HepG2 (cell line): Measurements from ENCODE around the gene HKDC1. TPM values are rescaled to one million over a fixed set of nuclear protein-coding genes. Genes with fewer than 3 reads are reported as not detected.

ENCODE experiments used
- ATAC-seq: fragments of 200-7000 bp; cut with Tn5 transposase; 3 replicates; pipeline ENCODE4 v1.9.1; 2020; ENCODE audit warnings: mild to moderate bottlenecking, moderate library complexity
- BruUV-seq: library from RNA; stranded (reverse); fragments of 400-500 nt; replicated peaks from 2 replicates; lab custom pipeline; 2021; lab: Mats Ljungman, UMichigan
- CTCF ChIA-PET: fragments of 300-600 bp; formaldehyde crosslinking; extraction: SDS; loops from one replicate; lab custom pipeline; 2021; ENCODE audit warnings: low total read pairs, inconsistent platforms, low intra/inter-chr PET ratio; lab: Yijun Ruan, JAX
- POLR2A ChIA-PET: fragments of 350-600 bp; sonication (Branson Sonifier 250); formaldehyde crosslinking; loops from one replicate; lab custom pipeline; 2020; ENCODE audit warnings: antibody characterized with exemption, inconsistent platforms; lab: Yijun Ruan, JAX
- DNase-seq: peaks from one replicate; pipeline ENCODE4 v3.0.0-alpha.2; 2015; ENCODE audit warnings: low spot score
- FAIRE-seq: peaks from 3 replicates; lab custom pipeline; 2011; peaks lifted over from hg19 to GRCh38; lab: Jason Lieb, UNC
- H2AFZ ChIP-seq: one replicate; pipeline ENCODE4 v1.6.1; 2011; ENCODE audit warnings: low read length, inconsistent platforms
- H3K27ac ChIP-seq: fragments of 300-600 bp; 3 replicates; pipeline ENCODE4 v1.8.0; 2011; ENCODE audit warnings: mixed run types, mild to moderate bottlenecking, mixed read lengths, low read length, inconsistent platforms; ENCODE audit not compliant: insufficient read depth; ENCODE audit errors: extremely low read length
- H3K27me3 ChIP-seq, 2 experiments: fragments of 200-600 bp in 1 of 2; 2 replicates in 1 of 2; 3 replicates in 1 of 2; pipeline versions ENCODE4 v1.6.0 to v1.8.0; 2011; ENCODE audit warnings: low read length in 2 of 2, mild to moderate bottlenecking in 2 of 2, moderate library complexity in 2 of 2, inconsistent platforms in 1 of 2; ENCODE audit not compliant: insufficient read depth in 2 of 2, control insufficient read depth in 1 of 2
- H3K36me3 ChIP-seq, 2 experiments: fragments of 200-600 bp in 1 of 2; replicated peaks in 1 of 2; 2 replicates in 1 of 2; 3 replicates in 1 of 2; pipeline versions ENCODE4 v1.5.1 to v1.8.0; 2011; ENCODE audit warnings: low read length in 2 of 2, inconsistent platforms in 1 of 2; ENCODE audit not compliant: insufficient read depth in 2 of 2, control insufficient read depth in 1 of 2
- H3K4me1 ChIP-seq: 2 replicates; pipeline ENCODE4 v1.5.1; 2012; ENCODE audit warnings: low read length, inconsistent platforms; ENCODE audit not compliant: insufficient read depth
- H3K4me2 ChIP-seq: 2 replicates; pipeline ENCODE4 v1.6.0; 2011; ENCODE audit warnings: low read depth, low read length, inconsistent platforms
- H3K4me3 ChIP-seq, 3 experiments: fragments of 200-600 bp in 1 of 3; sonication (generic), shearing (Covaris generic) in 1 of 3; replicated peaks in 1 of 3; 2 replicates each; pipeline ENCODE4 v1.5.1; 2011 to 2016; ENCODE audit warnings: low read length in 3 of 3, inconsistent platforms in 2 of 3, low read depth in 2 of 3, mild to moderate bottlenecking in 2 of 3, control low read depth in 1 of 3, mixed read lengths in 1 of 3; ENCODE audit not compliant: insufficient read depth in 1 of 3
- H3K79me2 ChIP-seq: one replicate; pipeline ENCODE4 v1.6.1; 2011; ENCODE audit warnings: low read length, inconsistent platforms; ENCODE audit not compliant: insufficient read depth
- H3K9ac ChIP-seq: 2 replicates; pipeline ENCODE4 v1.6.0; 2011; ENCODE audit warnings: mild to moderate bottlenecking, low read depth, low read length, inconsistent platforms; ENCODE audit not compliant: insufficient read depth
- H3K9me3 ChIP-seq: 2 replicates; pipeline ENCODE4 v1.5.1; 2012; ENCODE audit warnings: mild to moderate bottlenecking, low read length
- H4K20me1 ChIP-seq: 2 replicates; pipeline ENCODE4 v1.6.0; 2011; ENCODE audit warnings: inconsistent platforms, mild to moderate bottlenecking, low read length, moderate library complexity; ENCODE audit not compliant: insufficient read depth
- CERS6 ChIP-seq: sonication (generic); formaldehyde crosslinking; IDR thresholded peaks from 2 replicates; pipeline ENCODE4 v1.5.0; 2020; ENCODE audit warnings: missing genetic modification reagents
- NFYC ChIP-seq: IDR thresholded peaks from 2 replicates; pipeline ENCODE4 v1.6.1; 2016; ENCODE audit warnings: missing genetic modification reagents, missing compliant biosample characterization
- PTBP1 ChIP-seq: fragments of 200-400 bp; formaldehyde crosslinking; IDR thresholded peaks from 2 replicates; pipeline ENCODE4 v1.6.1; 2018; ENCODE audit warnings: low read length, low read depth; ENCODE audit not compliant: poor library complexity, severe bottlenecking
- RBM22 ChIP-seq: fragments of 200-400 bp; formaldehyde crosslinking; optimal IDR thresholded peaks from 2 replicates; pipeline ENCODE3; 2017; ENCODE audit warnings: mild to moderate bottlenecking, low read length, moderate library complexity
- THYN1 ChIP-seq: sonication (generic); formaldehyde crosslinking; IDR thresholded peaks from 2 replicates; pipeline ENCODE4 v1.8.1; 2023; ENCODE audit warnings: low read depth, mild to moderate bottlenecking, moderate library complexity, missing genetic modification reagents, borderline replicate concordance
- WGBS: methylation state at CpG from one replicate; pipeline ENCODE4 v1.1.6; 2017; ENCODE audit warnings: low lambda C conversion rate; 5-methylcytosine and 5-hydroxymethylcytosine counted together
- in situ Hi-C: cut with HindIII; loops from 2 replicates; pipeline ENCODE4 v1.10.0; 2017; ENCODE audit warnings: low pct_unique_long_range_greater_than_20kb; ENCODE audit not compliant: extremely low pct_ligation_motif_present
- intact Hi-C: fragments of 100-400 bp; cut with micrococcal nuclease; formaldehyde crosslinking; loops from one replicate; pipeline ENCODE4 v1.10.0; 2022; ENCODE audit not compliant: unreplicated experiment
- polyA plus RNA-seq, 8 experiments: library from polyadenylated mRNA; depleted of rRNA in 3 of 8; stranded (reverse) in 7 of 8; unstranded in 1 of 8; fragments of >200 nt; fragmentation: Illumina TruSeq in 4 of 8; extraction: Trizol in 4 of 8; gene quantifications; 2 replicates each; pipeline versions ENCODE4 v1.2.1 to v1.2.3, GENCODE V29; 2011 to 2016; ENCODE audit warnings: low read depth in 4 of 8, missing spikeins in 1 of 8, mixed read lengths in 1 of 8; ENCODE audit not compliant: insufficient read depth in 1 of 8
- total RNA-seq, 5 experiments: library from RNA; depleted of rRNA; stranded (reverse); fragments of >200 nt; fragmentation: Illumina TruSeq; extraction: Trizol; gene quantifications; 2 replicates each; pipeline ENCODE4 v1.2.3, GENCODE V29; 2016; ENCODE audit warnings: low read depth in 1 of 5
- TF ChIP-seq, protein P1 (sequence below): sonication (generic); formaldehyde crosslinking; IDR thresholded peaks from 2 replicates; pipeline ENCODE4 v1.8.0; 2022; ENCODE audit warnings: missing genetic modification reagents, mild to moderate bottlenecking, inconsistent platforms, borderline replicate concordance
- TF ChIP-seq, protein P2 (sequence below): sonication (generic); formaldehyde crosslinking; IDR thresholded peaks from 2 replicates; pipeline ENCODE4 v1.4.0; 2020; ENCODE audit warnings: missing genetic modification reagents, borderline replicate concordance

HKDC1 gene
- total and polyA plus RNA-seq, 2 of the 13 experiments (the other 11 are each of a cell fraction or from before 2014, with no cell fraction given) = 8.1 to 12.4 TPM

DNA sequence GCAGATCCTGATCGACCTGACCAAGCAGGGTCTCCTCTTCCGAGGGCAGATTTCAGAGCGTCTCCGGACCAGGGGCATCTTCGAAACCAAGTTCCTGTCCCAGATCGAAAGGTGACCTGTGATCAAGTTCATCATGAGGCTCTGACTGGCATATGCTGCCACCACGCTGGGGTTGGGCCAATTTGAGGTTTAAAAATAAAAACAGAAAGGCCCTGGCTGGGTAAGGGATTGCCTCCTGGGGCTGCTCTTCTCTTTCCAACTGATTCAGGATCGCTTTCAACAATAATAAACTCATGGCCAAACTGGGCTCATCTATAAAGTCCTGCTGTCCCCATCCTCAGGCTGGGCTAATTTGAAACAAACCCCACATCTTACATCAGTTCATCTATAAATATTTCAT lies 41.1 kb downstream of the HKDC1 start:
- H3K27ac ChIP-seq = no peak overlapping the region
- ChIA-PET CTCF (no interaction called here), POLR2A (no interaction called here)
- no TSS peak for BruUV-seq
- no peaks in the 10 kb centered on the region for H3K79me2 ChIP-seq
- TF ChIP-seq, protein P1, sequence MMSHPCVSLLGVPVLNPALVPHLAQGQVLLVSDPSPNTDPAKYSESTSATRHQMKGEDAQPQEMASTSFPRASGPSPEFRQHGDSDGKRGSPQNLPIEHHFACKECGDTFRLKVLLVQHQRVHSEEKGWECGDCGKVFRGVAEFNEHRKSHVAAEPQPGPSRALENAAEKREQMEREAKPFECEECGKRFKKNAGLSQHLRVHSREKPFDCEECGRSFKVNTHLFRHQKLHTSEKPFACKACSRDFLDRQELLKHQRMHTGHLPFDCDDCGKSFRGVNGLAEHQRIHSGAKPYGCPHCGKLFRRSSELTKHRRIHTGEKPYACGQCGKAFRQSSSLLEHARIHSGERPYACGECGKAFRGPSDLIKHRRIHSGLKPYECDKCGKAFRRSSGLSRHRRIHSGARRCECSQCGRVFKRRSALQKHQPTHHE = no peak
- TF ChIP-seq CERS6 = no peak
- no peak for TF ChIP-seq RBM22
- TF ChIP-seq NFYC (CRISPR knock-in tag) = no peak
- no peak for TF ChIP-seq PTBP1
- TF ChIP-seq THYN1 (CRISPR knock-in tag) = no peak
- TF ChIP-seq, protein P2, sequence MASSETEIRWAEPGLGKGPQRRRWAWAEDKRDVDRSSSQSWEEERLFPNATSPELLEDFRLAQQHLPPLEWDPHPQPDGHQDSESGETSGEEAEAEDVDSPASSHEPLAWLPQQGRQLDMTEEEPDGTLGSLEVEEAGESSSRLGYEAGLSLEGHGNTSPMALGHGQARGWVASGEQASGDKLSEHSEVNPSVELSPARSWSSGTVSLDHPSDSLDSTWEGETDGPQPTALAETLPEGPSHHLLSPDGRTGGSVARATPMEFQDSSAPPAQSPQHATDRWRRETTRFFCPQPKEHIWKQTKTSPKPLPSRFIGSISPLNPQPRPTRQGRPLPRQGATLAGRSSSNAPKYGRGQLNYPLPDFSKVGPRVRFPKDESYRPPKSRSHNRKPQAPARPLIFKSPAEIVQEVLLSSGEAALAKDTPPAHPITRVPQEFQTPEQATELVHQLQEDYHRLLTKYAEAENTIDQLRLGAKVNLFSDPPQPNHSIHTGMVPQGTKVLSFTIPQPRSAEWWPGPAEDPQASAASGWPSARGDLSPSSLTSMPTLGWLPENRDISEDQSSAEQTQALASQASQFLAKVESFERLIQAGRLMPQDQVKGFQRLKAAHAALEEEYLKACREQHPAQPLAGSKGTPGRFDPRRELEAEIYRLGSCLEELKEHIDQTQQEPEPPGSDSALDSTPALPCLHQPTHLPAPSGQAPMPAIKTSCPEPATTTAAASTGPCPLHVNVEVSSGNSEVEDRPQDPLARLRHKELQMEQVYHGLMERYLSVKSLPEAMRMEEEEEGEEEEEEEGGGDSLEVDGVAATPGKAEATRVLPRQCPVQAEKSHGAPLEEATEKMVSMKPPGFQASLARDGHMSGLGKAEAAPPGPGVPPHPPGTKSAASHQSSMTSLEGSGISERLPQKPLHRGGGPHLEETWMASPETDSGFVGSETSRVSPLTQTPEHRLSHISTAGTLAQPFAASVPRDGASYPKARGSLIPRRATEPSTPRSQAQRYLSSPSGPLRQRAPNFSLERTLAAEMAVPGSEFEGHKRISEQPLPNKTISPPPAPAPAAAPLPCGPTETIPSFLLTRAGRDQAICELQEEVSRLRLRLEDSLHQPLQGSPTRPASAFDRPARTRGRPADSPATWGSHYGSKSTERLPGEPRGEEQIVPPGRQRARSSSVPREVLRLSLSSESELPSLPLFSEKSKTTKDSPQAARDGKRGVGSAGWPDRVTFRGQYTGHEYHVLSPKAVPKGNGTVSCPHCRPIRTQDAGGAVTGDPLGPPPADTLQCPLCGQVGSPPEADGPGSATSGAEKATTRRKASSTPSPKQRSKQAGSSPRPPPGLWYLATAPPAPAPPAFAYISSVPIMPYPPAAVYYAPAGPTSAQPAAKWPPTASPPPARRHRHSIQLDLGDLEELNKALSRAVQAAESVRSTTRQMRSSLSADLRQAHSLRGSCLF = no peak
- H4K20me1 ChIP-seq = no peaks in the 10 kb centered on the region
- intact Hi-C loops (no loop called here), in situ Hi-C loops (no loop called here)
- WGBS = 93% methylated on average over 5 of the region's 8 CpGs
- ATAC-seq = no peak
- no peaks in the 10 kb centered on the region for H3K4me1 ChIP-seq
- no peak for FAIRE-seq
- peaks cover 6 to 12% of the 10 kb centered on the region in 2 experiments; a peak in 4 of 5 replicates for H3K36me3 ChIP-seq
- no peak overlapping the region for H2AFZ ChIP-seq
- H3K27me3 ChIP-seq = no peaks in the 10 kb centered on the region
- H3K9me3 ChIP-seq = no peaks in the 10 kb centered on the region
- H3K9ac ChIP-seq = no peak overlapping the region
- no peak overlapping the region for H3K4me2 ChIP-seq
- H3K4me3 ChIP-seq = no peak overlapping the region
- no peak for DNase-seq
